Pulmonary artery endothelial cell (primary cell): Measurements from ENCODE around the gene PCSK5. TPM values are rescaled to one million over a fixed set of nuclear protein-coding genes. Genes with fewer than 3 reads are reported as not detected.

Experiments
- DNase-seq: peaks from one replicate; pipeline ENCODE4 v3.0.0-alpha.2; 2011; ENCODE audit warnings: low read depth, low spot score
- total RNA-seq: library from RNA; depleted of rRNA; stranded (reverse); fragments of >200 nt; gene quantifications from 2 replicates; pipeline ENCODE4 v1.2.3, GENCODE V29; 2014

Gene PCSK5
- total RNA-seq, 1 donor from 2014 or later: 11.5 TPM

DNA sequence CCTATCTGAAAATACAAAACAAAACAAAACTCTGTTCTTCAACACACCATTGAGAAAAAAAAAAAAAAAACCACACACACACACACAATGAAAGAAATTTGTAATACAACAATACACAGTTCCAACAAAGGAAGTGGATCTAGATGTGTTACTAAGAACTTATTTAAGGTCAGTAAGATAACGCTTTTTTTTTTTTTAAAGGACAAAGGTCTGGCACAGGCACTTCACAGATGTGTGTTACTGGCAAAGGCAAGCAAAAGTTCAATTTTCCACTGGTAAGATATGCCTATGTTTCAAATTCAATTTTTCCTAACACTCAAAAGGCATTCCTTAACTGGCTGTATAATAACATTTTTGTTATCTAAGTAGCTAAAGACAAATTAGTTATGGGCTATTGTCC lies 500.2 kb downstream of the PCSK5 start:
- DNase-seq: peak; percentile 62

DNA sequence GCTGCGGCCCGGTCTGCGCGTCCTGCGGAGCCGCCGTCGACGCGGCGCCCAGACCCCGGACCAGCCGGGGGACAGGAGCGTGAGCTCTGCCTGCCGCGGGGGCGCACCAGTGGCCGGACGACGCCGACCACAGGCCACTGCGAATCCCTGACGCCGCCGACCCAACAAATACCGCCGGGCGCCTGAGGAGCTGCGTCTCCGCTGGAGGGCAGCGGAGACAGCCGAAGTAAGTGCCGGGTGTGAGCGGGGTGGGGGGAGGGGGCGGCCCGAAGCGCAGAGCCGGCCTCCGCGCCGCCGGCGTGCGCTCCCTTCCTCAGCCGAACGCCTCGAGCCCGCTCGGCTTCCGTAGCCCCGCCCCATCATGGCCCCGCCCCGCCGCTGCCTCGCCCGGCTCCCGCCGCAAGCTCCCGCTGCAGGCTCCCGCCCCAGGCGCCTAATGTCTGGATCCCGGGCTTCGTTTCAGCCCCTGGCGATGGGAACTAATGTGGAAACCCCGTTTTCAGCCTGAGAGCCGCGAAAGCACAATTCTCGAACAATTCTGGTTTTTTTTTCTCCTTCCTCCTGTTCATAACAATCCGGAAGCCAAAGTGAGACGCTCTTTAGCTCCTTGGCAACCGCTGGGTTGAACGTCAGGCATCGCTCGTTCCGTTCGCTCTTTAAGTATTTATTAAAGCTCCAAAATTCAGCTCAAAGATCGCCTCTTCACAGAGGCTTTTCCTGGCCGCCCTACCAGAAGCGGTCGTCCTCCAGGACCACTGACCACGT lies 503.9 kb downstream of the PCSK5 start, which contains the start of gene RFK:
RFK (minus strand) TSS at position 232 of the 765 bp plus-strand sequence. CDS start 255 bp downstream, outside the sequence.
- peak; percentile 79 for DNase-seq

GRCh38 chr9:76394960-76395252 lies 504.4 kb downstream of the PCSK5 start:
- DNase-seq: no peak

GRCh38 chr9:76395381-76395780 lies 504.9 kb downstream of the PCSK5 start:
- DNase-seq: no peak

DNA sequence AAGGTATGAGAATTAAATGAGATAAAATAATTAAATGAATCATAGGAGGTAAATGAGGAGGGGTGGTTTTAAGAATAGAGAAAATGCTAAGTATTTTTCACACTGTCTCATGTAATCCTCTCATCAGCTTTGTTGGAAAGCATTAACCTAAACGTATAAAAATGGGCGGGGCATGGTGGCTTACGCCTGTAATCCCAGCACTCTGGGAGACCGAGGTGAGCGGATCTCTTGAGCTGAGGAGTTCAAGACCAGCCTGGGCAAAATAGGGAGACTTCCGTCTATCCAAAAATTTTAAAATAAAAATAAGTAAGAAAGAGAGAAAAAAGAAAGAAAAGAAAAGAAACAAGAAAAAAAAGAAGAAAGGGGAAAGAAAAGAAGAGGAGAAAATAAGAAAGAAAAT lies 505.7 kb downstream of the PCSK5 start:
- no peak for DNase-seq

GRCh38 chr9:76396597-76396996 lies 506.1 kb downstream of the PCSK5 start:
- DNase-seq: no peak

DNA sequence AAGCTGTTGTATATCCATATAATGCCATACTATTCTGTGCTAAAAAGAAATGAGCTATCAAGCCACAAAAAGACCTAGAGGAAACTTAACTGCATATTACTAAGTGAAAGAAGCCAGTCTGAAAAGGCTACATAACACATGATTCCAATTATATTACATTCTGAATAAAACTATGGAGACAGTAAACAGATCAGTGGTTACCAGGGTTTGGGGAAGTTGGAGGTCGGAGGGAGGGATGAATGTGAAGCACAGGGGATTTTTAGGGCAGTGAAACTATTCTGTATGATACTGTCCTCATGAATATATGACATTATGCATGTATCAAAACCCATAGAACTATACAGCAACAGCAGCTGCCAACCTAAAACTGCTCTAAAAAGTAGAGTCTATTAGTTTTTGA lies 509.4 kb downstream of the PCSK5 start:
- no peak for DNase-seq

DNA sequence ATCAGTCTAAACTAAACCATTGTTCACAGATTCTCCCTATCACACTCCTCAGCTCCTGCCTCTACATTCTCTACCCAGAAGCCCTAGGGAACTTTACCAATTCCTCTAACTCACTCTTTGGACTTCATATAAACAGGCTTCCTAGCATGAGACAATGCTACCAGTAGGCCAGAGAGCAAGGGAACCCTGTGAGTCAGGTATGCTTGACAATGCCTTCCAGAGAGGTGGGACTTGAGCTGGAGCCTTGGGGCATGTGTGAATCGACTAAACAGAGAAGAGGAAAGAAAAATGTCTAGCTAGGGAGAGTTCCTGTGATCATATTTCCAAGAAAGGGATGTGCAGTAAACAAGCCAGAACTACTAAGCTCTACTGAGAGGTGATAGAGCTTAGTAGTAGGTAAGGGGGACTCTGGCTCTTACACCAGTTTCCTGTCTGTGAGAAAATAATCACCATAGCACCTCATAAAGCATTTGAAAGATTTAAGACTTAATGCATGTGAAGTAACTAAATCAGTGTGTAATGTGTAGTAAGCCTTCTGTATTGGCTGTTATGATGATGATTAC lies 510.1 kb downstream of the PCSK5 start:
- DNase-seq: no peak

GRCh38 chr9:76401176-76401575 lies 510.7 kb downstream of the PCSK5 start:
- no peak for DNase-seq

GRCh38 chr9:76401580-76402354 lies 511.3 kb downstream of the PCSK5 start:
- DNase-seq: no peak

DNA sequence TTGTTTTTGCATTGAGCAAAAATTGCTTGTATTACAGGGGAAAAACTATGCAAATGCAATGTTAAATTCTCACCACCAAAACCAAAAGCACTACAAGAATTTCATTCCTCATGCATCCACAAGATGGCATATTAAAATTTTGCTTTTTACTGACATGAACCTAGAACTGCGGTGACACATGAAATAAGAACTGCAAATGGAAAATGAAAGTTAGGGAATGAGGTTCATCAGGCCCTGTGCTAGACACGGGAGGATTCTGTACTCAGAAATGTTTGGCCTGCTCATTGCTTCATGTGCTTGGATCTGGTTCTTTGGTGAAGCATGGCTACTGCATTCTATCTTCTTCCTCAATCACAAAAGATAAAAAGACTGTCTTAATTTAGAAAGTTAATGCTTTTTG lies 512.9 kb downstream of the PCSK5 start:
- peak; percentile 26 for DNase-seq

- DNase-seq: no peak
Observed at GRCh38 chr9:76404401-76404800, 513.9 kb downstream of the PCSK5 start.

DNA sequence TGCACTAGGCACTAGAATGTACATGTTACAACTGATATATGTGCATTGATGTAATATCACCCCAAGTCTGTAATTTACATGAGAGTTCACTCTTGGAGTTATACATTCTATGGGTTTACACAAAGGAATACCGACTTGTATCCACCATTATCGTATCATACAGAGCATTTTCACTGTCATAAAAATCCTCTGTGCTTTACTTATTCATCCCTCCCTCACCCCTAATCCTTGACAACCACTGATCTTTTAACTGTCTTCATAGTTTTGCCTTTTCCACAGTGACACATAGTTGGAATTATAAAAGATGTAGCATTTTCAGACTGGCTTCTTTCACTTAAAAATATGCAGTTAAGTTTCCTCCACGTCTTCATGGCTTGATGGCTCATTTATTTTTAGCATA lies 514.9 kb downstream of the PCSK5 start:
- DNase-seq: no peak

- no peak for DNase-seq
Observed at GRCh38 chr9:76405868-76406267, 515.4 kb downstream of the PCSK5 start.
